ENCODE results near the gene CWF19L2. TPM values are rescaled to one million over a fixed set of nuclear protein-coding genes. Genes with fewer than 3 reads are reported as not detected.
"Not testable (repeated sequence)": the region's sequence is repeated elsewhere in the genome, so short reads cannot be mapped to it uniquely, and the experiment has no call there.

CWF19L2 gene
- total and polyA plus RNA-seq, 2 donors (not counting 1 experiment from before 2014, with no cell fraction given): 5.1 to 10.7 TPM

DNA sequence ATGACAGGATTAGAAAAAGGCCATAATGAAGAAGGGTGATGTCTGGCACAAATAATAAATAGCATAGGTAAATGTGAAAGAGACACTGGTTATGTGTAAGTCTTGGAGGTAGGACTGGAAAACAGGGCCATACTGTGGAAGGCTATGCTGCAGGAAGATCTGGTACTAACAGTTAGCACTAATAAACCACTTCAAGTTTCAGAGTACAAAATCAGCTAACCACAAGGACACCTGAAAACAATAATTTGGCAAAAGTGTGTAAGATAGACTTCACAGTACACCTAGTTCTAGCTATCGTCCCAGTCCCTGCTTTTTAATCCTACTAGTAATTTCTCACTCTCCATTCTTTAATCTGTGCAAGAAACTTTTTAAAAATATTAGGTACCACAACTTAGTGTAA, 44.3 kb downstream of the CWF19L2 start:
- no peak overlapping the region for H2AFZ ChIP-seq (ENCODE audit: low read length)
- no peak overlapping the region for H3K9ac ChIP-seq (ENCODE audit: insufficient read depth, low read length)
- no peaks in the 10 kb centered on the region for H3K36me3 ChIP-seq (ENCODE audit: control insufficient read depth, insufficient read depth, low read length)
- H3K4me2 ChIP-seq (ENCODE audit: extremely low read depth, insufficient read depth, low read length): no peak overlapping the region
- no peak for TF ChIP-seq EZH2 (IDR thresholded peaks at IDR 0.05; ENCODE audit: low read length, missing control alignments)
- no peaks in the 10 kb centered on the region for H3K27me3 ChIP-seq (ENCODE audit: control insufficient read depth, insufficient read depth, low read length)
- no peak overlapping the region for H3K4me3 ChIP-seq (replicated peaks in 1 of 4; ENCODE audit: control extremely low read depth in 1 of 4, insufficient read depth in 1 of 4, low read depth in 3 of 4, low read length in 4 of 4)
- no peaks in the 10 kb centered on the region for H3K9me3 ChIP-seq (ENCODE audit: control insufficient read depth, insufficient read depth, low read depth, low read length)
- no peak for DNase-seq (ENCODE audit: low read depth in 2 of 2)
- no peak overlapping the region for H3K27ac ChIP-seq (ENCODE audit: insufficient read depth, low read length)
- no peaks in the 10 kb centered on the region for H3K79me2 ChIP-seq (ENCODE audit: control insufficient read depth, insufficient read depth, low read length)
- H3K4me1 ChIP-seq (ENCODE audit: control insufficient read depth, extremely low read depth, insufficient read depth, low read length): no peaks in the 10 kb centered on the region
- no peaks in the 10 kb centered on the region for H4K20me1 ChIP-seq (ENCODE audit: control insufficient read depth, extremely low read depth, insufficient read depth, low read length)

DNA sequence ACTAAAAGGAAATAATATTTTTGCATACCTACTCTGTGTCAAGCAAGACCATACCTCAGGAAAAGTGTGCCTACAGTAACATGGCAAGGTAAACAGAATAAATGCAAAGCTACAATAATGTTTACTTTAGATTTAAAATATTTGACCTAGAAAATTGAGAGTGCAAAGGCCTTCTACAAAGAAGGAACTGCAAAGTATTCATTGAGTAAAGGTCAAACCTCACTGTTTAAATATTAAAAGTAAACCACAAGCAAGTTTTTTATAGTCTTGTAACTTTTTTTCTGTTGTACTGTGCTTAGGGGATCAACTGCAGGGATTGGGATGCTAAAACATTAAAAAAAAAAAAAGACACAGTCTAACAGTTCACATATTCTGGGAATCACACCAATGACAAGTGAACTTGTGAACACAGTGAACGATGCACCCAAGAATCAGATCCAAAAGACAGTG, 48.8 kb downstream of the CWF19L2 start:
- no peak overlapping the region for H3K27ac ChIP-seq (ENCODE audit: insufficient read depth, low read length)
- no peaks in the 10 kb centered on the region for H3K79me2 ChIP-seq (ENCODE audit: control insufficient read depth, insufficient read depth, low read length)
- H3K9me3 ChIP-seq (ENCODE audit: control insufficient read depth, insufficient read depth, low read depth, low read length): no peaks in the 10 kb centered on the region
- H3K4me2 ChIP-seq (ENCODE audit: extremely low read depth, insufficient read depth, low read length): no peak overlapping the region
- H3K4me1 ChIP-seq (ENCODE audit: control insufficient read depth, extremely low read depth, insufficient read depth, low read length): no peaks in the 10 kb centered on the region
- H3K36me3 ChIP-seq (ENCODE audit: control insufficient read depth, insufficient read depth, low read length): no peaks in the 10 kb centered on the region
- H3K4me3 ChIP-seq (replicated peaks in 1 of 4; ENCODE audit: control extremely low read depth in 1 of 4, insufficient read depth in 1 of 4, low read depth in 3 of 4, low read length in 4 of 4): no peak overlapping the region
- no peak overlapping the region for H3K9ac ChIP-seq (ENCODE audit: insufficient read depth, low read length)
- no peak overlapping the region for H2AFZ ChIP-seq (ENCODE audit: low read length)
- no peaks in the 10 kb centered on the region for H4K20me1 ChIP-seq (ENCODE audit: control insufficient read depth, extremely low read depth, insufficient read depth, low read length)
- TF ChIP-seq, protein P1, sequence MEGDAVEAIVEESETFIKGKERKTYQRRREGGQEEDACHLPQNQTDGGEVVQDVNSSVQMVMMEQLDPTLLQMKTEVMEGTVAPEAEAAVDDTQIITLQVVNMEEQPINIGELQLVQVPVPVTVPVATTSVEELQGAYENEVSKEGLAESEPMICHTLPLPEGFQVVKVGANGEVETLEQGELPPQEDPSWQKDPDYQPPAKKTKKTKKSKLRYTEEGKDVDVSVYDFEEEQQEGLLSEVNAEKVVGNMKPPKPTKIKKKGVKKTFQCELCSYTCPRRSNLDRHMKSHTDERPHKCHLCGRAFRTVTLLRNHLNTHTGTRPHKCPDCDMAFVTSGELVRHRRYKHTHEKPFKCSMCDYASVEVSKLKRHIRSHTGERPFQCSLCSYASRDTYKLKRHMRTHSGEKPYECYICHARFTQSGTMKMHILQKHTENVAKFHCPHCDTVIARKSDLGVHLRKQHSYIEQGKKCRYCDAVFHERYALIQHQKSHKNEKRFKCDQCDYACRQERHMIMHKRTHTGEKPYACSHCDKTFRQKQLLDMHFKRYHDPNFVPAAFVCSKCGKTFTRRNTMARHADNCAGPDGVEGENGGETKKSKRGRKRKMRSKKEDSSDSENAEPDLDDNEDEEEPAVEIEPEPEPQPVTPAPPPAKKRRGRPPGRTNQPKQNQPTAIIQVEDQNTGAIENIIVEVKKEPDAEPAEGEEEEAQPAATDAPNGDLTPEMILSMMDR (conservative IDR thresholded peaks at IDR 0.05 in 1 of 2, IDR thresholded peaks at IDR 0.05 in 1 of 2; ENCODE audit: low read depth in 1 of 2, low read length in 2 of 2): no peak
- no peak for TF ChIP-seq EZH2 (IDR thresholded peaks at IDR 0.05; ENCODE audit: low read length, missing control alignments)
- no peak for DNase-seq (ENCODE audit: low read depth in 2 of 2)
- H3K27me3 ChIP-seq (ENCODE audit: control insufficient read depth, insufficient read depth, low read length): no peaks in the 10 kb centered on the region

DNA sequence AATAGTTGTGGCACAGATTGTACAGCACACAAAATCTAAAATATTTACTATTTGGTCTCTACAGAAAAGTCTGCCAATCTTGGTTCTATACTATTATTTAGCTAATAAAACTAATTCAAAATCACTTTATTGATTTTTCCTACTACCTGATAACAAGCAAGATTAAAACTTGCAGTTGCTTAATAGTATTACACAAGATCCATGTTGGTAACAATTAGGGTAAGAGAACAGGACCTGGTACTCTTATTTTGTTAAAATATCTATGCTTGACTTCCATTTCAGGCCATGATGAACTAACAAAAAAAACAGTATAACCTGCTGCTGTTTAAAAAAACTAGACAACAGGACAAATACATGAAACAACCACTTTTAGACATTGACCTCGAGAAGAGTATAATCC, 52.4 kb downstream of the CWF19L2 start:
- Histone ChIP-seq H3K9ac (ENCODE audit: insufficient read depth, low read length) (no peak overlapping the region), H4K20me1 (ENCODE audit: control insufficient read depth, extremely low read depth, insufficient read depth, low read length) (no peaks in the 10 kb centered on the region), H3K27ac (ENCODE audit: insufficient read depth, low read length) (no peak overlapping the region), H3K27me3 (ENCODE audit: control insufficient read depth, insufficient read depth, low read length) (no peaks in the 10 kb centered on the region), H2AFZ (ENCODE audit: low read length) (no peak overlapping the region), H3K36me3 (ENCODE audit: control insufficient read depth, insufficient read depth, low read length) (no peaks in the 10 kb centered on the region), H3K79me2 (ENCODE audit: control insufficient read depth, insufficient read depth, low read length) (no peaks in the 10 kb centered on the region), H3K4me1 (ENCODE audit: control insufficient read depth, extremely low read depth, insufficient read depth, low read length) (no peaks in the 10 kb centered on the region), H3K4me2 (ENCODE audit: extremely low read depth, insufficient read depth, low read length) (no peak overlapping the region), H3K9me3 (ENCODE audit: control insufficient read depth, insufficient read depth, low read depth, low read length) (no peaks in the 10 kb centered on the region), H3K4me3 (replicated peaks in 1 of 4; ENCODE audit: control extremely low read depth in 1 of 4, insufficient read depth in 1 of 4, low read depth in 3 of 4, low read length in 4 of 4) (no peak overlapping the region)
- DNase-seq (ENCODE audit: low read depth in 2 of 2): no peak
- no peak for TF ChIP-seq EZH2 (IDR thresholded peaks at IDR 0.05; ENCODE audit: low read length, missing control alignments)
- TF ChIP-seq, protein P1 (conservative IDR thresholded peaks at IDR 0.05 in 1 of 2, IDR thresholded peaks at IDR 0.05 in 1 of 2; ENCODE audit: low read depth in 1 of 2, low read length in 2 of 2): no peak

DNA sequence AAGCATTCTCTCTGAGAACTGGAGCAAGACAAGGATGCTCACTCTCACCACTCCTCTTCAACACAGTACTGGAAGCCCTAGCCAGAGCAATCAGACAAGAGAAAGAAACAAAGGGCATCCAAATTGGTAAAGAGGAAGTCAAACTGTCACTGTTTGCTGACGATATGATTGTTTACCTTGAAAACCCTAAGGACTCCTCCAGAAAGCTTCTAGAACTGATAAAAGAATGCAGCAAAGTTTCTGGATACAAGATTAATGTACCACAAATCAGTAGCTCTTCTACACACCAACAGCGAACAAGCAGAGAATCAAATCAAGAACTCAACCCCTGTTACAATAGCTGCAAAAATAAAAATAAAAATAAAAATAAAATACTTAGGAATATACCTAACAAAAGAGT, 56.5 kb downstream of the CWF19L2 start:
- H4K20me1 ChIP-seq (ENCODE audit: control insufficient read depth, extremely low read depth, insufficient read depth, low read length); H3K9ac ChIP-seq (ENCODE audit: insufficient read depth, low read length): not testable (repeated sequence)

More for the DNA sequence above, 56.5 kb downstream of the CWF19L2 start:
- not testable (repeated sequence) for H2AFZ ChIP-seq (ENCODE audit: low read length); H3K79me2 ChIP-seq (ENCODE audit: control insufficient read depth, insufficient read depth, low read length); H3K4me2 ChIP-seq (ENCODE audit: extremely low read depth, insufficient read depth, low read length); DNase-seq (ENCODE audit: low read depth in 2 of 2); H3K27ac ChIP-seq (ENCODE audit: insufficient read depth, low read length); H3K9me3 ChIP-seq (ENCODE audit: control insufficient read depth, insufficient read depth, low read depth, low read length); H3K4me1 ChIP-seq (ENCODE audit: control insufficient read depth, extremely low read depth, insufficient read depth, low read length); H3K27me3 ChIP-seq (ENCODE audit: control insufficient read depth, insufficient read depth, low read length); H3K36me3 ChIP-seq (ENCODE audit: control insufficient read depth, insufficient read depth, low read length); H3K4me3 ChIP-seq (replicated peaks in 1 of 4; ENCODE audit: control extremely low read depth in 1 of 4, insufficient read depth in 1 of 4, low read depth in 3 of 4, low read length in 4 of 4)
